Astrocyte of the hippocampus (primary cell): ENCODE data around the gene ANTXR1.
A peak's percentile ranks its signal among the peaks of the same experiment; 100 is the strongest.

ENCODE experiments used
- DNase-seq: peaks from one replicate; pipeline ENCODE4 v3.0.0; 2011; ENCODE audit warnings: low read depth, low spot score

The ANTXR1 gene

GRCh38 chr2:69205076-69205475, 192.1 kb downstream of the ANTXR1 start:
- no peak for DNase-seq

GRCh38 chr2:69205491-69205890, 192.5 kb downstream of the ANTXR1 start:
- no peak for DNase-seq

- no peak for DNase-seq
These were observed 195.1 kb downstream of the ANTXR1 start for GRCh38 chr2:69208023-69208595.

- DNase-seq, result no peak
These were observed 196.5 kb downstream of the ANTXR1 start for GRCh38 chr2:69209482-69209881.

- DNase-seq, result no peak
These were observed 197.4 kb downstream of the ANTXR1 start for GRCh38 chr2:69210385-69210784.

GRCh38 chr2:69211048-69211447, 198.1 kb downstream of the ANTXR1 start:
- DNase-seq, result no peak

GRCh38 chr2:69211686-69212085, 198.7 kb downstream of the ANTXR1 start:
- DNase-seq, result no peak

- DNase-seq, result no peak
These were observed 199.5 kb downstream of the ANTXR1 start for GRCh38 chr2:69212238-69213028.

- no peak for DNase-seq
These were observed 200.2 kb downstream of the ANTXR1 start for GRCh38 chr2:69213201-69213600.

GRCh38 chr2:69213782-69214181, 200.8 kb downstream of the ANTXR1 start:
- no peak for DNase-seq

- peak; percentile 16 for DNase-seq
These were observed 201.9 kb downstream of the ANTXR1 start for GRCh38 chr2:69214898-69215297.

- DNase-seq, result peak; percentile 11
These were observed 203.8 kb downstream of the ANTXR1 start for GRCh38 chr2:69216535-69217332.

GRCh38 chr2:69217333-69218080, 204.5 kb downstream of the ANTXR1 start:
- no peak for DNase-seq

- DNase-seq, result no peak
These were observed 208.5 kb downstream of the ANTXR1 start for GRCh38 chr2:69221512-69221911.

- DNase-seq, result peak; percentile 57
These were observed 209.2 kb downstream of the ANTXR1 start for GRCh38 chr2:69221960-69222751.

GRCh38 chr2:69222953-69223658, 210.1 kb downstream of the ANTXR1 start:
- peak; percentile 22 for DNase-seq

GRCh38 chr2:69223759-69224511, 211.0 kb downstream of the ANTXR1 start:
- DNase-seq, result peak; percentile 36

- no peak for DNase-seq
These were observed 211.5 kb downstream of the ANTXR1 start for GRCh38 chr2:69224512-69224837.

GRCh38 chr2:69225933-69226332, 213.0 kb downstream of the ANTXR1 start:
- DNase-seq, result peak; percentile 77

- no peak for DNase-seq
These were observed 213.9 kb downstream of the ANTXR1 start for GRCh38 chr2:69226903-69227302.
